Skeletal muscle cell (primary cell): Measurements from ENCODE around the gene MCTS1.
"Not testable (repeated sequence)": the region's sequence is repeated elsewhere in the genome, so short reads cannot be mapped to it uniquely, and the experiment has no call there.

Experiments used
- DNase-seq: peaks from one replicate; pipeline ENCODE4 v3.0.0-alpha.2; 2010; ENCODE audit warnings: low read depth
- H3K4me3 ChIP-seq: 2 replicates; pipeline ENCODE4 v1.5.1; 2011; ENCODE audit warnings: low read depth, mild to moderate bottlenecking, control low read depth, low read length, moderate library complexity

Gene MCTS1

DNA sequence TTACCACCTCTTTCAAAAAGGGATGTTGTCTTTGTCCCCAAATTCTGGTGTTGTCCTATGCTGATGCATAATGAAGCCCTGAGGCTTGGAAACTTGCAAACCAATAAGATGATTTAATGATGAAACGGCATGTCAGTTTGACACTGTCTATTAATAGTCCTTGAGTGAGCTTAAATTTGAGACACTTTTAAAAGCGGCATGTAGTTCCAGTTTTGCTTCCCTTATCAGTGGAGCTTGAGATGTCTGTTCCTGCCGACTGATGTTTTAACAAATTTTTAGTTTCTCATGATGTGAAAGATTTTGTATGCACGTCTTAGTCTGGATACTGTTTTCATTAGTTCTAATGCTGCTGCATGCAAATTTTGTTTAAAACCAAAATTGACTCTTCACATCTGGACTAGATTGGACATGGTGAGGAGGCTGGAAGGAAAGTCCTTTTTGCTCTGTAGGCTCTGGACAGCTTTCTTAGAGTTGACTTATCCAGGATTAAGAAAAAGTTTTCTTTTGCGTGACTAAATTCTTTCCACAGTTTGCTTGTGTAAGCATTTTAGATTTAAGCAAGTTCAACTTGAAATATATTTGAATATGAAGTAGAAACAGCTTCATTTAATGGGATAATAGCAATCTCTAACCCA lies 14.2 kb downstream of the MCTS1 start:
- DNase-seq: no peak
- no peak overlapping the region for H3K4me3 ChIP-seq

DNA sequence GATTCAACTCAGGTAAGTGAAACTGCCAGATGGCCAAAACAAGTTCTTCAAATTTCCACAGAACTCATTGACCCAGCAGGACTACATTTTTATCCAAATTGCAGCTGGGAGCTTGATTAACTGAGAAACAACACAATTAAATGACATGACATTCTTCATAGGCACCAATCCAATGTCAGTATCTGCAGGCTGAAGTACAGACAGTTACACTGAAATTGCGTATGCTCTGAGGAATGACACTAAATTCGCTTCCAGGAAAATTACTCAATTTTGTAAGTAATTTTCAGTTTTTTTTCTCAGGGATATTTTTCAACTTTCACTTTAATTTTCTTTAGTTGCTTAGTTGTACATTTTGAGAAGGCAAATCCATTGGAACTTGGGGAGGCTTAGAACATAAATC lies 21.5 kb downstream of the MCTS1 start:
- no peak for DNase-seq
- H3K4me3 ChIP-seq: no peak overlapping the region

DNA sequence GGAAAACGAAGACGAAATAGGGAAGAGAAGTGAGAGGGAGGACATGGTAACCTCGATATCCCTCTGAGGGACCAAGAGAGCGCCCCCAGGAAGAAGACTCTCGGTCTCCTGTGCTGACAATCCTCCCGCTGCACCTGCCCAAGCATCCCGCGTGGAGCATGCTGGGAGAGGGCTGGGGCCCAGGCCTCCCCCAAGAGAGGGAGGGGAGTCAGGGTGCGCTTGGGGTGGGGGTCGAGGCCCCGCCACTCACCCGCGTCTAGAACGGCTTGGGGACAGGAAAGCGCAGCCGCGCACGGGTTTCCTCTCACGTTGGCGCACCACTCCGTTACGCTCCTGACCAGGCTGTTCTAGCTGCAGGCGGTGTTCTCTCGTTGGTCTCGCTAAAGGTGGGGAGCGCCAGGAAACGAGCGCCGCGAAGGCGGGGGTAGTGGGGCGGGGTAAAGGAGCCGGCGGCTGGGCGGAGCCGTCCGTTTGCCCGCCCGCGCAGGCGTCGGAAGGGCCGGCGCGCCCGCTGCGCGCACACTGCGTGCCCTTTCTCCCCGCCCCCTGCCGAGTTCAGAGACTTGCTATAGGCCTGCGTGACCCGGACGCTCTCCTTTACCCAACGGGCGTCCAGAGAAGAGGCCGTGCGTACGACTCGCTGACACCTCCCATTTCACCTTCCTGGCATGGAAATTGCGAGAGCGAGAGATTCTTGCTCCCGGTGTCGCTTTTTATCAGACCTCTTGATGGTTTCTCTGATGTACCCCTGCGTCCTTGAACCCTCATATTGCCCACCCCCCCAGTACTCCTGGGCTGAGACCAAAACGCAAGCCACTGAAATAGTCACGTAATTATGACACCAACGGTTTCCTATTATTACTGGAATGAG lies 26.0 kb downstream of the MCTS1 start, which contains the start of gene C1GALT1C1:
Gene C1GALT1C1 (minus strand): TSS at position 388 of the 871 bp plus-strand sequence. CDS start 2,888 bp downstream, outside the sequence.
- peak within 1 kb of the TSS; percentile 66 for H3K4me3 ChIP-seq
- DNase-seq: peak; percentile 76

DNA sequence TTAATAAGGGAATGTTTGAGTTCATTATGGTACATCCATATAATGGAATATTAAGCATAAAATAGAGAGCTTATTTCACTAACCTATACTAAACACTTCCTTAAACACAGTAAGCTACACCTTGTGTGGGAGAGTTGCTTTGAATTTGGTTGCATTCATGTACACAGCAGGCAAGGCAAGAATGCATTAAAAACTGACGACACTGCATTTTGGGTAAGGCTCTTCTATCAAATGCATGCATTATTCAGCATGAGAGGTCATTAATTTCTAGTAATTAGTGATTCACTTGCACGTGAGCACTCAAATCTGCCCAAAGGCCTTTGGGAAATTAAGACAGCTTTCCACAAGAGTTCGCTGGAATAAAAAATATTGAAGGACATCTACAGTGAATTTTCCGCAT lies 34.7 kb downstream of the MCTS1 start:
- no peak for DNase-seq
- no peak overlapping the region for H3K4me3 ChIP-seq

DNA sequence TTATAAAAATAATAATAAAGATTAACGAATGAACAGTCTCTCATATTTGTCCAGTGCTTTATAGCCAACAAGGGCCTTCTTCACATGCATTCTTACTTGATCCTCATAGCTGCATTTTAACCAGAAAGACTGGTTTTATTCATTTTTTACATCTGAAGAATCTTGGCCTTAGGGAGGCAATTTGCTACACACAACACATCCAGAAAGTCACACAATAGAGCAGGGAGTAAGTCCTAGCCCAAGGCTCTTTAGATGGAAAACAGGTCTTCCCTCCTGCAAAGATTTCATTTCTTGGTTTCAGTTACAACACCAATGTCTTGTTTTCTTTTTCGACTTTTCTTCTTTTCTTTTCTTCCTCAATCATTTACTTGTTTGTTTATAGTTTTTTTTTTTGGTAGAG lies 39.0 kb downstream of the MCTS1 start:
- no peak for DNase-seq

DNA sequence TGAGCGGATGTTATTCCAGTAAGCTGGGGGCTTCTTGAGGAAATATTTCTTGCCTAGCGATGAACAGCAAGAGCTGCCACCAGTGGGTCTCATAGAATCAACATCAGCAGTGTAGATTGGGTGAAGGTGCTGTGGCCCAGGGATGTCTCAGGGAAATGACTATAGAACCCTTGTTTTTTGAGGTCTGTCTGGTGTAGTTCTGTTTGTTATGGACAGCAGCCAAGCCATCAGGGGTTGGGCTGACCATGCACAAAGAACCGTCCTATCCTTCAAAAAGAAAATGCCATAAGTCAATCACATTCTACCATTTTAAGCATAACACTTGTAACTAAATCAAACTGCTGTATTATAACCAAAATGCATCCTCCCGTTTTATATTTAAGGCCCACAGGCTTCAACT lies 43.2 kb downstream of the MCTS1 start:
- DNase-seq: no peak
- H3K4me3 ChIP-seq: no peak overlapping the region

More for the DNA sequence above, 39.0 kb downstream of the MCTS1 start:
- no peak overlapping the region for H3K4me3 ChIP-seq

DNA sequence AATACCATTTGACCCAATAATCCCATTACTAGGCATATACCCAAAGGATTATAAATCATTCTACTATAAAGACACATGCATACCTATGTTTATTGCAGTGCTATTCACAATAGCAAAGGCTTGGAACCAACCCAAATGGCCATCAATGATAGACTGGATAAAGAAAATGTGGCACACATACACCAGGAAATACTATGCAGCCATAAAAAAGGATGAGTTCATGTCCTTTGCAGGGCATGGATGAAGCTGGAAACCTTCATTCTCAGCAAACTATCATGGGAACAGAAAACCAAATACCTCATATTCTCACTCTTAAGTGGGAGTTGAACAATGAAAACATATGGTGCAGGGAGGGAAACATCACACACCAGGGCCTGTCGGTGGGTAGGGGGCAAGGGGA lies 48.4 kb downstream of the MCTS1 start:
- H3K4me3 ChIP-seq, DNase-seq: not testable (repeated sequence)

DNA sequence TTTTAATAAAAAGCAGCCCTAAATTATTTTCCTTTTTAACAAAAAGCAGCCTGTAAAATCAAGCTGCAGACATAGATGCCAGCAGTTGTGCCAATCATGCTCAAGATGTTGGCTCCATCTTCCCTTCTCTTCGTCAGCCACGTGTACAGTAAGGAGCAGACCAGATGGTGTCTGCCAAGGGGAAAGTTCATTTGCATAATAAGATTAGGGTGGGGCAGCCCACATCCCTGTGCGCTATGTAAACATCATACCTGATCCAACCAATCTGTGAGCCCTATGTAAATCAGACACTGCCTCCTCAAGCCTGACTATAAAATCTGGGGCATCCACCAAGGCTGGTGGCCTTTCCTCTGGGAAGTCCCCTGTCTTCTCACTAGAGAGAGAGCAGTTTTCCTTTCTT lies 49.1 kb downstream of the MCTS1 start:
- no peak for DNase-seq
- H3K4me3 ChIP-seq: no peak overlapping the region

DNA sequence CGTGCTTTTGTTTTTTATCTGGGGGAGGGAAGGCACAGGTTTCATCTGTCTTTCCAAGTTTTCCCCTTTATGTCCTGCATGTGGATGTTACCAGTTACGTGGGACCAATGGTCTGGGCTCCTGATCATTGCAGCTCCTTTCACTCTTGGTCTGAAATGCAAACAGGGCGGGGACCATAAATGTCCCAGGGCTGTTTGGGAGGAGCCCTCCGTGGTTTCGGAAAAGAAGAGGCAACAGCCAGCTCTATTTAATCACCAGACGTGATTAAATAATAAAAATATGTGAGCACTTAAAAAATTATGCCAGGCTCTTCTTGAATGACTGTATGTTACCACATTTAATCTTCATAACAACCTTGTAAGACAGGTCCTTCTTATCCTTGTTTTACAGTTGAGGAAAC lies 56.7 kb downstream of the MCTS1 start:
- no peak overlapping the region for H3K4me3 ChIP-seq
- no peak for DNase-seq
